ENCODE measurements around the gene PIKFYVE. TPM values are rescaled to one million over a fixed set of nuclear protein-coding genes. Genes with fewer than 3 reads are reported as not detected.

Gene PIKFYVE
- total RNA-seq, 1 experiment from 2014 or later: 34.8 TPM

GRCh38 chr2:208294482-208295024, 28.5 kb downstream of the PIKFYVE start:
- ATAC-seq: no peak
- H3K36me3 ChIP-seq (ENCODE audit: control insufficient read depth, insufficient read depth, low read length): peaks cover 8% of the 10 kb centered on the region
- no peaks in the 10 kb centered on the region for H3K27me3 ChIP-seq (ENCODE audit: control insufficient read depth, insufficient read depth, low read length)
- intact Hi-C loops (cut with micrococcal nuclease; ENCODE audit: unreplicated experiment): no loop called here
- in situ Hi-C loops (cut with HindIII; ENCODE audit: low pct_unique_long_range_greater_than_20kb, low sequenced_read_pairs): no loop called here
- H3K4me3 ChIP-seq (ENCODE audit: low read depth in 2 of 2, low read length in 2 of 2): no peak overlapping the region
- ChIA-PET CTCF (no interaction called here), POLR2A (no interaction called here)
- H3K9me3 ChIP-seq (ENCODE audit: control insufficient read depth, insufficient read depth, low read depth, low read length): peaks cover 6% of the 10 kb centered on the region; the same call in 1 of the 2 replicates
- DNase-seq (ENCODE audit: low read depth, low spot score): no peak
- no peaks in the 10 kb centered on the region for H3K4me1 ChIP-seq (ENCODE audit: control insufficient read depth, insufficient read depth, low read length)
- no peak for TF ChIP-seq SIN3A (IDR thresholded peaks at IDR 0.05; ENCODE audit: borderline replicate concordance, insufficient read depth, low read depth, low read length)
- TF ChIP-seq REST (IDR thresholded peaks at IDR 0.05; ENCODE audit: insufficient read depth in 1 of 2, low read depth in 2 of 2, low read length in 1 of 2): no peak
- no peak for TF ChIP-seq CTCF (IDR thresholded peaks at IDR 0.05)
- no peak for TF ChIP-seq POLR2AphosphoS5 (IDR thresholded peaks at IDR 0.05; ENCODE audit: low read depth, low read length)
- no peak for TF ChIP-seq TCF7L2 (IDR thresholded peaks at IDR 0.05; ENCODE audit: low read depth, low read length)
- no peak overlapping the region for H3K27ac ChIP-seq (ENCODE audit: low read length)
- BruUV-seq (replicated peaks): no TSS peak

GRCh38 chr2:208295834-208296233, 29.8 kb downstream of the PIKFYVE start:
- in situ Hi-C loops (cut with HindIII; ENCODE audit: low pct_unique_long_range_greater_than_20kb, low sequenced_read_pairs) (no loop called here), intact Hi-C loops (cut with micrococcal nuclease; ENCODE audit: unreplicated experiment) (no loop called here)
- BruUV-seq (replicated peaks): no TSS peak
- POLR2A ChIA-PET: no interaction called here
- Histone ChIP-seq H3K9me3 (ENCODE audit: control insufficient read depth, insufficient read depth, low read depth, low read length) (no peaks in the 10 kb centered on the region; the same call in 1 of the 2 replicates), H3K4me3 (ENCODE audit: low read depth in 2 of 2, low read length in 2 of 2) (no peak overlapping the region), H3K27me3 (ENCODE audit: control insufficient read depth, insufficient read depth, low read length) (no peaks in the 10 kb centered on the region), H3K27ac (ENCODE audit: low read length) (no peak overlapping the region), H3K4me1 (ENCODE audit: control insufficient read depth, insufficient read depth, low read length) (no peaks in the 10 kb centered on the region), H3K36me3 (ENCODE audit: control insufficient read depth, insufficient read depth, low read length) (peaks cover 11% of the 10 kb centered on the region)
- no peak for DNase-seq (ENCODE audit: low read depth, low spot score)
- no peak for TF ChIP-seq CTCF (IDR thresholded peaks at IDR 0.05)
- no peak for TF ChIP-seq REST (IDR thresholded peaks at IDR 0.05; ENCODE audit: insufficient read depth in 1 of 2, low read depth in 2 of 2, low read length in 1 of 2)
- TF ChIP-seq SIN3A (IDR thresholded peaks at IDR 0.05; ENCODE audit: borderline replicate concordance, insufficient read depth, low read depth, low read length): no peak
- TF ChIP-seq TCF7L2 (IDR thresholded peaks at IDR 0.05; ENCODE audit: low read depth, low read length): no peak
- no peak for ATAC-seq
- CTCF ChIA-PET: no interaction called here
